ENCODE measurements around the gene ENKUR.

ENKUR gene

GRCh38 chr10:25018703-25019102, 2.7 kb upstream of the ENKUR start:
- H3K36me3 ChIP-seq (replicated peaks; ENCODE audit: low read depth, low read length): no peaks in the 10 kb centered on the region

GRCh38 chr10:25017661-25018060, 1.7 kb upstream of the ENKUR start:
- no peaks in the 10 kb centered on the region for H3K4me1 ChIP-seq (ENCODE audit: low read length)
- H2AFZ ChIP-seq (ENCODE audit: low read depth, low read length): peak overlapping the region; percentile 82; the same call in 1 of the 2 replicates
- H3K9me3 ChIP-seq (ENCODE audit: insufficient read depth, low read length): no peaks in the 10 kb centered on the region
- H3K27me3 ChIP-seq (ENCODE audit: low read depth, low read length): no peaks in the 10 kb centered on the region
- peak overlapping the region; percentile 86 for H3K9ac ChIP-seq (ENCODE audit: low read length)
- H3K4me3 ChIP-seq (ENCODE audit: low read length): peak overlapping the region; percentile 88
- H3K36me3 ChIP-seq (replicated peaks; ENCODE audit: low read depth, low read length): no peaks in the 10 kb centered on the region
- no peaks in the 10 kb centered on the region for H4K20me1 ChIP-seq (ENCODE audit: insufficient read depth, low read length)
- TF ChIP-seq EZH2phosphoT487 (IDR thresholded peaks at IDR 0.05; ENCODE audit: low read depth) (no peak), CTCF (IDR thresholded peaks at IDR 0.05; ENCODE audit: low read depth, low read length) (no peak)
- H3K27ac ChIP-seq (ENCODE audit: low read length): no peak overlapping the region
- H3K79me2 ChIP-seq (ENCODE audit: low read length): 0 out of 2 replicates have a peak, but pooled peaks cover 3% of the 10 kb centered on the region
- peak overlapping the region; percentile 74 for H3K4me2 ChIP-seq (ENCODE audit: low read length)

More at GRCh38 chr10:25018703-25019102, 2.7 kb upstream of the ENKUR start:
- Histone ChIP-seq H3K9me3 (ENCODE audit: insufficient read depth, low read length) (no peaks in the 10 kb centered on the region), H3K4me2 (ENCODE audit: low read length) (no peak overlapping the region), H3K27ac (ENCODE audit: low read length) (no peak overlapping the region), H4K20me1 (ENCODE audit: insufficient read depth, low read length) (no peaks in the 10 kb centered on the region), H3K4me1 (ENCODE audit: low read length) (no peaks in the 10 kb centered on the region), H3K79me2 (ENCODE audit: low read length) (0 out of 2 replicates have a peak, but pooled peaks cover 3% of the 10 kb centered on the region), H3K27me3 (ENCODE audit: low read depth, low read length) (no peaks in the 10 kb centered on the region), H2AFZ (ENCODE audit: low read depth, low read length) (no peak overlapping the region), H3K9ac (ENCODE audit: low read length) (no peak overlapping the region), H3K4me3 (ENCODE audit: low read length) (no peak overlapping the region)
- no peak for TF ChIP-seq EZH2phosphoT487 (IDR thresholded peaks at IDR 0.05; ENCODE audit: low read depth)
- no peak for TF ChIP-seq CTCF (IDR thresholded peaks at IDR 0.05; ENCODE audit: low read depth, low read length)

- TF ChIP-seq CTCF (IDR thresholded peaks at IDR 0.05; ENCODE audit: low read depth, low read length) (no peak), EZH2phosphoT487 (IDR thresholded peaks at IDR 0.05; ENCODE audit: low read depth) (no peak)
- Histone ChIP-seq H3K4me3 (ENCODE audit: low read length) (peak overlapping the region; percentile 88), H3K79me2 (ENCODE audit: low read length) (0 out of 2 replicates have a peak, but pooled peaks cover 3% of the 10 kb centered on the region), H3K27me3 (ENCODE audit: low read depth, low read length) (no peaks in the 10 kb centered on the region), H3K4me2 (ENCODE audit: low read length) (peak overlapping the region; percentile 74), H4K20me1 (ENCODE audit: insufficient read depth, low read length) (no peaks in the 10 kb centered on the region), H3K27ac (ENCODE audit: low read length) (peak overlapping the region; percentile 78), H3K9me3 (ENCODE audit: insufficient read depth, low read length) (no peaks in the 10 kb centered on the region), H2AFZ (ENCODE audit: low read depth, low read length) (peak overlapping the region; percentile 82), H3K9ac (ENCODE audit: low read length) (peak overlapping the region; percentile 86), H3K36me3 (replicated peaks; ENCODE audit: low read depth, low read length) (no peaks in the 10 kb centered on the region), H3K4me1 (ENCODE audit: low read length) (no peaks in the 10 kb centered on the region)
Measured at GRCh38 chr10:25017154-25017590, 1.2 kb upstream of the ENKUR start.

- no peaks in the 10 kb centered on the region for H3K4me1 ChIP-seq (ENCODE audit: low read length)
- peak within 1 kb of the TSS; percentile 82 for H2AFZ ChIP-seq (ENCODE audit: low read depth, low read length)
- 0 out of 2 replicates have a peak, but pooled peaks cover 3% of the 10 kb centered on the region for H3K79me2 ChIP-seq (ENCODE audit: low read length)
- TF ChIP-seq CTCF (IDR thresholded peaks at IDR 0.05; ENCODE audit: low read depth, low read length) (no peak), EZH2phosphoT487 (IDR thresholded peaks at IDR 0.05; ENCODE audit: low read depth) (no peak)
- H3K27me3 ChIP-seq (ENCODE audit: low read depth, low read length): no peaks in the 10 kb centered on the region
- H3K9ac ChIP-seq (ENCODE audit: low read length): peak within 1 kb of the TSS; percentile 86
- H3K4me3 ChIP-seq (ENCODE audit: low read length): peak within 1 kb of the TSS; percentile 88
- peak within 1 kb of the TSS; percentile 74 for H3K4me2 ChIP-seq (ENCODE audit: low read length)
- H3K36me3 ChIP-seq (replicated peaks; ENCODE audit: low read depth, low read length): no peaks in the 10 kb centered on the region
- H3K9me3 ChIP-seq (ENCODE audit: insufficient read depth, low read length): no peaks in the 10 kb centered on the region
- H4K20me1 ChIP-seq (ENCODE audit: insufficient read depth, low read length): no peaks in the 10 kb centered on the region
- H3K27ac ChIP-seq (ENCODE audit: low read length): peak within 1 kb of the TSS; percentile 78
Measured at GRCh38 chr10:25016376-25017153, 607 bp upstream of the ENKUR start, which contains the start of gene THNSL1. TSS of gene THNSL1 (plus strand) at chr10:25016612. CDS start at chr10:25023224, 6,612 bp downstream.
